Prostate gland (tissue), 2 donors: ENCODE measurements around the gene NUCKS1. TPM values are rescaled to one million over a fixed set of nuclear protein-coding genes. Genes with fewer than 3 reads are reported as not detected.

Experiments used
- DNase-seq: peaks from one replicate; pipeline ENCODE4 v3.0.0-alpha.2; 2019; ENCODE audit warnings: low spot score
- H3K27ac ChIP-seq, 2 donors: fragments of 200-600 bp; sonication (generic); 2 replicates each; pipeline ENCODE4 v1.5.1; 2017 to 2019
- H3K27me3 ChIP-seq: fragments of 200-600 bp; sonication (generic); replicated peaks from 2 replicates; pipeline ENCODE4 v1.5.1; 2019; ENCODE audit not compliant: insufficient read depth
- H3K36me3 ChIP-seq, 2 donors: fragments of 200-600 bp; sonication (generic); 1 replicate in 1 of 2; 2 replicates in 1 of 2; pipeline versions ENCODE4 v1.5.1 to v1.8.1; 2017 to 2019
- H3K4me1 ChIP-seq: fragments of 200-600 bp; sonication (generic); replicated peaks from 2 replicates; pipeline ENCODE4 v1.5.1; 2019
- H3K4me3 ChIP-seq, 2 donors: fragments of 200-600 bp; sonication (generic); 2 replicates each; pipeline ENCODE4 v1.5.1; 2017 to 2019
- H3K9me3 ChIP-seq: fragments of 200-600 bp; sonication (generic); 2 replicates; pipeline ENCODE4 v1.5.1; 2017
- CTCF ChIP-seq, 4 experiments: fragments of 200-600 bp in 2 of 4; fragments of 450-650 bp in 2 of 4; sonication (generic) in 2 of 4; IDR thresholded peaks; 1 replicate in 3 of 4; 2 replicates in 1 of 4; pipeline ENCODE4 v1.5.1; 2016 to 2019; ENCODE audit warnings: antibody characterized with exemption in 4 of 4, mild to moderate bottlenecking in 2 of 4, moderate library complexity in 2 of 4
- POLR2A ChIP-seq: fragments of 450-650 bp; IDR thresholded peaks from one replicate; pipeline ENCODE4 v1.6.1; 2016; ENCODE audit warnings: antibody characterized with exemption, mild to moderate bottlenecking
- POLR2AphosphoS5 ChIP-seq: sonication (generic); formaldehyde crosslinking; IDR thresholded peaks from one replicate; pipeline ENCODE4 v1.6.1; 2017; ENCODE audit warnings: antibody characterized with exemption
- WGBS: methylation state at CpG from one replicate; pipeline ENCODE4 v1.1.5; 2018; 5-methylcytosine and 5-hydroxymethylcytosine counted together
- intact Hi-C: fragments of 100-400 bp; cut with DNase I; formaldehyde crosslinking; loops from one replicate; pipeline ENCODE4 v1.14.2; 2022
- total RNA-seq, 2 donors: library from RNA; depleted of rRNA; stranded (reverse); fragments of >200 nt; gene quantifications; one replicate each; pipeline ENCODE4 v1.1.0, GENCODE V29; 2016

NUCKS1 gene
- total RNA-seq, 2 donors from 2014 or later: 102 to 111 TPM

GRCh38 chr1:205677167-205677566 lies 72.8 kb downstream of the NUCKS1 start:
- H3K27me3 ChIP-seq: no peaks in the 10 kb centered on the region
- H3K4me3 ChIP-seq: peak overlapping the region; percentile 76 to 84
- peaks cover 0 to 6% of the 10 kb centered on the region in 2 donors for H3K36me3 ChIP-seq
- no peak for TF ChIP-seq CTCF (IDR thresholded peaks at IDR 0.05)
- TF ChIP-seq POLR2AphosphoS5: no peak
- TF ChIP-seq POLR2A: no peak
- peak overlapping the region; percentile 81 to 89 for H3K27ac ChIP-seq
- H3K9me3 ChIP-seq: no peaks in the 10 kb centered on the region
- DNase-seq: no peak
- intact Hi-C loops: no loop called here
- H3K4me1 ChIP-seq: no peaks in the 10 kb centered on the region
- WGBS: 55% methylated on average over 5 of the region's 5 CpGs

DNA sequence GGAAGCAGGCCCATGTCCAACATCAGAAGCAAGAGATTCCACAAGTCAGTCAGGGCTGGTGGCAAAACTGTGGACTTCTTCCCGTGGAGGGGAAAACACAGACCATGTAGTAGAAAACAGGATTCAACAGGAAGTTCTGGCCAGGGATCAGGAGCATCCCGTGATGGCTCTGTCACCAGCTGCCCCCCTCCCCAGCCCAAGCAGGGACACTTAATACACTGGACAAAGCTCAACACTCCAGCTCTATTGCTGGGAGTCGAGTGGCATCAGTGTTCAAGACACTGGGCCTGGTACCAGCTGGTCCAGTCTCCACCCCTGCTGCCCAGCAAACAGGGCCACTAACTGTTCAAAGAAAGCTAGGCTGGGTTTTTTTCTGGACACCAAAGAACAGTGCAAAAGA lies 73.4 kb downstream of the NUCKS1 start:
- Histone ChIP-seq H3K9me3 (no peaks in the 10 kb centered on the region), H3K27ac (peak overlapping the region; percentile 81 to 89), H3K4me1 (no peaks in the 10 kb centered on the region), H3K36me3 (peaks cover 0 to 6% of the 10 kb centered on the region in 2 donors), H3K27me3 (no peaks in the 10 kb centered on the region), H3K4me3 (peak overlapping the region; percentile 76 to 84)
- no peak for TF ChIP-seq POLR2A
- no peak for TF ChIP-seq POLR2AphosphoS5
- TF ChIP-seq CTCF (IDR thresholded peaks at IDR 0.05): no peak
- intact Hi-C loops: no loop called here
- no peak for DNase-seq
- 53% methylated on average over 3 of the region's 3 CpGs for WGBS

DNA sequence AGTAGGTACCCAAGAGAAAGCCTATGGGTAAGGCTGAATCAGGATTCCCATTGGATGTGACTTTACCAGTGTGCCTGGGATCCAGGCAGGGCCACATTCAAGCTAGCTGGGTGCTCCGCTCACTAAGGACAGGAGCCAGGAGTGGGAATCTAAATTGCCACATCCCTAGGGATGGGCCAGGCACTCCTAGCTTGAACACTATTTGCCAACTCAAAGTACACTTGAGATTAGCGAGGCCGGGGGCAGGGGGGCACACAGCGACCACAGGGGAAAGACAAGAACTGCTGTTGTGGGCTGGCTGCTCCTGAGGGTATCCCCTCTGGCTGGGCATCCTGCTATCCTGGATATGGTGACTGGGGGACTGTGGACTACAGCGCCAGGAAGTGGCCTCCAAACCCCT lies 74.0 kb downstream of the NUCKS1 start:
- TF ChIP-seq POLR2AphosphoS5 (no peak), POLR2A (no peak), CTCF (IDR thresholded peaks at IDR 0.05) (no peak)
- H3K27ac ChIP-seq: peak overlapping the region; percentile 81 to 89
- peak overlapping the region; percentile 76 to 84 for H3K4me3 ChIP-seq
- H3K9me3 ChIP-seq: no peaks in the 10 kb centered on the region
- no peaks in the 10 kb centered on the region for H3K4me1 ChIP-seq
- H3K36me3 ChIP-seq: peaks cover 0 to 6% of the 10 kb centered on the region in 2 donors
- intact Hi-C loops: no loop called here
- 69% methylated on average over 5 of the region's 5 CpGs for WGBS
- DNase-seq: no peak
- H3K27me3 ChIP-seq: no peaks in the 10 kb centered on the region

- no peak for DNase-seq
- Histone ChIP-seq H3K4me1 (no peaks in the 10 kb centered on the region), H3K27me3 (no peaks in the 10 kb centered on the region), H3K36me3 (peaks cover 0 to 6% of the 10 kb centered on the region in 2 donors), H3K4me3 (peak overlapping the region; percentile 76 to 84), H3K27ac (peak overlapping the region; percentile 81 to 89), H3K9me3 (no peaks in the 10 kb centered on the region)
- TF ChIP-seq POLR2A: no peak
- no peak for TF ChIP-seq POLR2AphosphoS5
- TF ChIP-seq CTCF (IDR thresholded peaks at IDR 0.05): no peak
- 78% methylated on average over 4 of the region's 4 CpGs for WGBS
- intact Hi-C loops: no loop called here
These were observed 74.7 kb downstream of the NUCKS1 start for GRCh38 chr1:205675247-205675646.

DNA sequence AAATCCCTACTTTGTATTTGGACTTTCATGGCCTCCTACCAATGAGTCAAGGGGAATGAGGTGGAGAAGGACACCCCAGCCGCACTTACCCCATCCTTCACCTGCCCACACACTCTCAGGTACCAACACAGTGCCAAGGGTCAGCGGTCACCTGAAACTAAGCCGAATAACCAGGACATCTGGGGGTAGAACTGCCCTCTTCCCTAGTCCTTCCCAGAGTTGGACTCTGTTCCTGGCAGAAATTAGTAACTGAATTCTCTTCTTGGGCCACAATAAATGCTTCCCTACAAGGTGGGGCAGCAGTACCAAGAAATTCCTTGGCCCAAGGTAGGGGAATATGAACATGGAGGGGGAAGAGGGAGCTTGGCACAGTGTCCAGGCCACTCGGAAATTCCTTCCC lies 77.0 kb downstream of the NUCKS1 start:
- TF ChIP-seq CTCF (IDR thresholded peaks at IDR 0.05) (no peak), POLR2A (no peak), POLR2AphosphoS5 (no peak)
- intact Hi-C loops: no loop called here
- Histone ChIP-seq H3K9me3 (no peaks in the 10 kb centered on the region), H3K27me3 (no peaks in the 10 kb centered on the region), H3K27ac (peak overlapping the region; percentile 81 to 89), H3K4me3 (peak overlapping the region; percentile 6 to 84), H3K4me1 (no peaks in the 10 kb centered on the region), H3K36me3 (peaks cover 0 to 6% of the 10 kb centered on the region in 2 donors)
- WGBS: 65% methylated on average over 4 of the region's 4 CpGs
- no peak for DNase-seq
